GM23338 (cell line): Measurements from ENCODE around the gene TBPL2. TPM values are rescaled to one million over a fixed set of nuclear protein-coding genes. Genes with fewer than 3 reads are reported as not detected.

Experiments used
- ATAC-seq: fragments of 200-7000 bp; cut with Tn5 transposase; 3 replicates; pipeline ENCODE4 v1.9.1; 2020
- DNase-seq: peaks from one replicate; pipeline ENCODE4 v3.0.0-alpha.2; 2015; ENCODE audit warnings: low spot score
- H2AFZ ChIP-seq: fragments of 200-600 bp; sonication (generic); 2 replicates; pipeline ENCODE4 v1.8.0; 2016; ENCODE audit warnings: antibody characterized with exemption, mild to moderate bottlenecking, moderate library complexity
- H3F3A ChIP-seq: fragments of 200-600 bp; sonication (generic); replicated peaks from 2 replicates; pipeline ENCODE4 v1.8.0; 2017; ENCODE audit warnings: antibody characterized with exemption, mixed run types, low read depth
- H3K27ac ChIP-seq: fragments of 200-600 bp; sonication (generic); 2 replicates; pipeline ENCODE4 v1.6.1; 2016; ENCODE audit warnings: low read depth
- H3K27me3 ChIP-seq: fragments of 200-600 bp; sonication (generic); 2 replicates; pipeline ENCODE4 v1.8.0; 2016; ENCODE audit warnings: mild to moderate bottlenecking, mixed run types, moderate library complexity; ENCODE audit not compliant: insufficient read depth
- H3K36me3 ChIP-seq: fragments of 200-600 bp; sonication (generic); 2 replicates; pipeline ENCODE4 v1.8.0; 2016; ENCODE audit warnings: mild to moderate bottlenecking; ENCODE audit not compliant: insufficient read depth
- H3K4me1 ChIP-seq: fragments of 200-600 bp; sonication (generic); 2 replicates; pipeline ENCODE4 v1.8.0; 2016; ENCODE audit warnings: mild to moderate bottlenecking, moderate library complexity; ENCODE audit not compliant: insufficient read depth
- H3K4me2 ChIP-seq: fragments of 200-600 bp; sonication (generic); 2 replicates; pipeline ENCODE4 v1.7.1; 2017; ENCODE audit warnings: mixed run types
- H3K4me3 ChIP-seq: fragments of 200-600 bp; sonication (generic); 2 replicates; pipeline ENCODE4 v1.6.1; 2016; ENCODE audit warnings: mixed run types
- H3K79me2 ChIP-seq: fragments of 200-600 bp; sonication (generic); replicated peaks from 2 replicates; pipeline ENCODE4 v1.8.0; 2017; ENCODE audit warnings: mild to moderate bottlenecking; ENCODE audit not compliant: insufficient read depth
- H3K9me2 ChIP-seq: fragments of 200-600 bp; sonication (generic); 2 replicates; pipeline ENCODE4 v1.8.0; 2017; ENCODE audit not compliant: insufficient read depth
- H4K20me1 ChIP-seq: fragments of 200-600 bp; sonication (generic); replicated peaks from 2 replicates; pipeline ENCODE4 v1.8.0; 2017; ENCODE audit warnings: mild to moderate bottlenecking; ENCODE audit not compliant: insufficient read depth
- H3K27ac Mint-ChIP-seq: 2 replicates; pipeline ENCODE4 v1.8.0; 2020; ENCODE audit warnings: inconsistent platforms, mild to moderate bottlenecking, moderate library complexity, mixed read lengths
- H3K27me3 Mint-ChIP-seq: 3 replicates; pipeline ENCODE4 v1.8.0; 2022; ENCODE audit warnings: low read depth, mild to moderate bottlenecking, moderate library complexity, mixed read lengths, inconsistent platforms; ENCODE audit not compliant: insufficient read depth, poor library complexity
- H3K36me3 Mint-ChIP-seq: 3 replicates; pipeline ENCODE4 v1.8.0; 2021; ENCODE audit warnings: low read depth, mild to moderate bottlenecking, inconsistent platforms, moderate library complexity, mixed read lengths
- H3K4me1 Mint-ChIP-seq: 3 replicates; pipeline ENCODE4 v1.8.0; 2020; ENCODE audit warnings: mild to moderate bottlenecking, inconsistent platforms, mixed read lengths
- H3K4me3 Mint-ChIP-seq: 3 replicates; pipeline ENCODE4 v1.8.0; 2021; ENCODE audit warnings: moderate library complexity, mild to moderate bottlenecking, inconsistent platforms, mixed read lengths
- H3K9me3 Mint-ChIP-seq: 3 replicates; pipeline ENCODE4 v1.8.0; 2020; ENCODE audit warnings: moderate library complexity, mild to moderate bottlenecking, inconsistent platforms, mixed read lengths
- CREB1 ChIP-seq: fragments of 250-450 bp; sonication (Bioruptor Pico); IDR thresholded peaks from 2 replicates; pipeline ENCODE4 v1.5.0; 2020; ENCODE audit warnings: low read depth, mild to moderate bottlenecking, moderate library complexity
- EZH2 ChIP-seq: fragments of 200-600 bp; sonication (generic); IDR thresholded peaks from one replicate; pipeline ENCODE4 v1.8.0; 2017; ENCODE audit warnings: antibody characterized with exemption, mild to moderate bottlenecking, low read depth; ENCODE audit not compliant: unreplicated experiment
- JUNB ChIP-seq: IDR thresholded peaks from one replicate; pipeline ENCODE4 v1.6.1; 2016; ENCODE audit warnings: antibody characterized with exemption; ENCODE audit not compliant: unreplicated experiment
- NANOG ChIP-seq: IDR thresholded peaks from 2 replicates; pipeline ENCODE4 v1.6.1; 2016; ENCODE audit warnings: antibody characterized with exemption, borderline replicate concordance
- POLR2AphosphoS5 ChIP-seq: IDR thresholded peaks from 2 replicates; pipeline ENCODE4 v1.6.1; 2016; ENCODE audit warnings: antibody characterized with exemption, low read depth
- REST ChIP-seq: IDR thresholded peaks from one replicate; pipeline ENCODE4 v1.6.1; 2018; ENCODE audit warnings: antibody characterized with exemption; ENCODE audit not compliant: unreplicated experiment
- STAT1 ChIP-seq: IDR thresholded peaks from one replicate; pipeline ENCODE4 v1.6.1; 2016; ENCODE audit warnings: antibody characterized with exemption; ENCODE audit not compliant: unreplicated experiment
- ZNF114 ChIP-seq: fragments of 250-450 bp; sonication (Bioruptor Pico); IDR thresholded peaks from 2 replicates; pipeline ENCODE4 v1.5.0; 2020; ENCODE audit warnings: mild to moderate bottlenecking, moderate library complexity
- polyA plus RNA-seq: library from polyadenylated mRNA; unstranded; fragments of >200 nt; fragmentation: Nextera tagmentation; extraction: Ambion mirVana; gene quantifications from 2 replicates; pipeline ENCODE4 v1.2.1, GENCODE V29; 2016
- total RNA-seq: library from RNA; depleted of rRNA; stranded (reverse); fragments of >200 nt; shearing (Covaris generic); gene quantifications from 2 replicates; pipeline ENCODE4 v1.2.3, GENCODE V29; 2014
- TF ChIP-seq, protein P1 (sequence below), 2 experiments: fragments of 200-600 bp in 1 of 2; sonication (generic) in 1 of 2; conservative IDR thresholded peaks; 2 replicates each; pipeline versions ENCODE4 v1.5.1 to v1.6.1; 2016 to 2017; ENCODE audit warnings: antibody characterized with exemption in 2 of 2, low read depth in 2 of 2, mild to moderate bottlenecking in 2 of 2, moderate library complexity in 1 of 2

TBPL2 gene
- total and polyA plus RNA-seq, 2 experiments from 2014 or later: 0.24 TPM; not detected in 1

- no peak for TF ChIP-seq STAT1
- no peak for TF ChIP-seq POLR2AphosphoS5
- no peak for TF ChIP-seq NANOG
- TF ChIP-seq EZH2: no peak
- TF ChIP-seq REST: no peak
Measured at GRCh38 chr14:55399852-55400251, 40.6 kb downstream of the TBPL2 start (continued).

GRCh38 chr14:55399183-55399582 is 41.2 kb downstream of the TBPL2 start:
- no peaks in the 10 kb centered on the region for H3K4me1 ChIP-seq
- peaks cover 3% of the 10 kb centered on the region for H4K20me1 ChIP-seq
- Mint-ChIP-seq H3K27ac (no peak overlapping the region), H3K27me3 (no peaks in the 10 kb centered on the region), H3K9me3 (no peaks in the 10 kb centered on the region), H3K4me1 (no peaks in the 10 kb centered on the region), H3K36me3 (peaks cover 8% of the 10 kb centered on the region; the same call in 2 of the 3 replicates), H3K4me3 (no peak overlapping the region)
- TF ChIP-seq, protein P1, sequence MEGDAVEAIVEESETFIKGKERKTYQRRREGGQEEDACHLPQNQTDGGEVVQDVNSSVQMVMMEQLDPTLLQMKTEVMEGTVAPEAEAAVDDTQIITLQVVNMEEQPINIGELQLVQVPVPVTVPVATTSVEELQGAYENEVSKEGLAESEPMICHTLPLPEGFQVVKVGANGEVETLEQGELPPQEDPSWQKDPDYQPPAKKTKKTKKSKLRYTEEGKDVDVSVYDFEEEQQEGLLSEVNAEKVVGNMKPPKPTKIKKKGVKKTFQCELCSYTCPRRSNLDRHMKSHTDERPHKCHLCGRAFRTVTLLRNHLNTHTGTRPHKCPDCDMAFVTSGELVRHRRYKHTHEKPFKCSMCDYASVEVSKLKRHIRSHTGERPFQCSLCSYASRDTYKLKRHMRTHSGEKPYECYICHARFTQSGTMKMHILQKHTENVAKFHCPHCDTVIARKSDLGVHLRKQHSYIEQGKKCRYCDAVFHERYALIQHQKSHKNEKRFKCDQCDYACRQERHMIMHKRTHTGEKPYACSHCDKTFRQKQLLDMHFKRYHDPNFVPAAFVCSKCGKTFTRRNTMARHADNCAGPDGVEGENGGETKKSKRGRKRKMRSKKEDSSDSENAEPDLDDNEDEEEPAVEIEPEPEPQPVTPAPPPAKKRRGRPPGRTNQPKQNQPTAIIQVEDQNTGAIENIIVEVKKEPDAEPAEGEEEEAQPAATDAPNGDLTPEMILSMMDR (conservative IDR thresholded peaks at IDR 0.05; ENCODE audit: low read depth in 2 of 2): no peak
- TF ChIP-seq STAT1: no peak
- TF ChIP-seq REST: no peak
- TF ChIP-seq CREB1: no peak
- no peak for TF ChIP-seq ZNF114 (CRISPR knock-in tag)
- no peak for TF ChIP-seq JUNB
- H3F3A ChIP-seq: no peaks in the 10 kb centered on the region
- H3K9me2 ChIP-seq: no peaks in the 10 kb centered on the region
- ATAC-seq (no peak), DNase-seq (no peak)
- H2AFZ ChIP-seq: no peak overlapping the region
- no peak overlapping the region for H3K4me3 ChIP-seq
- no peak overlapping the region for H3K27ac ChIP-seq
- H3K36me3 ChIP-seq: no peaks in the 10 kb centered on the region
- no peaks in the 10 kb centered on the region for H3K27me3 ChIP-seq
- H3K79me2 ChIP-seq: peaks cover 59% of the 10 kb centered on the region
- no peak overlapping the region for H3K4me2 ChIP-seq
